SJCRH30 (cell line): ENCODE data around the gene EGR4. TPM values are rescaled to one million over a fixed set of nuclear protein-coding genes. Genes with fewer than 3 reads are reported as not detected.

ENCODE experiments used
- DNase-seq, 2 experiments: peaks; one replicate each; pipeline ENCODE4 v3.0.0-alpha.2; 2015 to 2020
- H3K27ac ChIP-seq: fragments of 250-450 bp; sonication (Bioruptor Pico); 2 replicates; pipeline ENCODE4 v1.5.1; 2020; ENCODE audit warnings: mild to moderate bottlenecking, moderate library complexity
- H3K27me3 ChIP-seq: fragments of 250-450 bp; sonication (Bioruptor Pico); 2 replicates; pipeline ENCODE4 v1.5.1; 2020; ENCODE audit warnings: mild to moderate bottlenecking, moderate library complexity
- H3K36me3 ChIP-seq: fragments of 250-450 bp; sonication (Bioruptor Pico); 2 replicates; pipeline ENCODE4 v1.5.1; 2020; ENCODE audit warnings: mild to moderate bottlenecking, moderate library complexity
- H3K4me1 ChIP-seq: fragments of 250-450 bp; sonication (Bioruptor Pico); 2 replicates; pipeline ENCODE4 v1.5.1; 2020; ENCODE audit warnings: mild to moderate bottlenecking, moderate library complexity
- H3K4me3 ChIP-seq: fragments of 250-450 bp; sonication (Bioruptor Pico); 2 replicates; pipeline ENCODE4 v1.5.1; 2020; ENCODE audit warnings: mild to moderate bottlenecking, moderate library complexity
- H3K9me3 ChIP-seq: fragments of 250-450 bp; sonication (Bioruptor Pico); replicated peaks from 2 replicates; pipeline ENCODE4 v1.5.1; 2020; ENCODE audit warnings: mild to moderate bottlenecking, moderate library complexity
- total RNA-seq: library from RNA; depleted of rRNA; stranded (reverse); fragments of >200 nt; shearing (Covaris generic); gene quantifications from 2 replicates; pipeline ENCODE4 v1.2.3, GENCODE V29; 2014

Gene EGR4
- total RNA-seq, 1 experiment from 2014 or later: not detected

DNA sequence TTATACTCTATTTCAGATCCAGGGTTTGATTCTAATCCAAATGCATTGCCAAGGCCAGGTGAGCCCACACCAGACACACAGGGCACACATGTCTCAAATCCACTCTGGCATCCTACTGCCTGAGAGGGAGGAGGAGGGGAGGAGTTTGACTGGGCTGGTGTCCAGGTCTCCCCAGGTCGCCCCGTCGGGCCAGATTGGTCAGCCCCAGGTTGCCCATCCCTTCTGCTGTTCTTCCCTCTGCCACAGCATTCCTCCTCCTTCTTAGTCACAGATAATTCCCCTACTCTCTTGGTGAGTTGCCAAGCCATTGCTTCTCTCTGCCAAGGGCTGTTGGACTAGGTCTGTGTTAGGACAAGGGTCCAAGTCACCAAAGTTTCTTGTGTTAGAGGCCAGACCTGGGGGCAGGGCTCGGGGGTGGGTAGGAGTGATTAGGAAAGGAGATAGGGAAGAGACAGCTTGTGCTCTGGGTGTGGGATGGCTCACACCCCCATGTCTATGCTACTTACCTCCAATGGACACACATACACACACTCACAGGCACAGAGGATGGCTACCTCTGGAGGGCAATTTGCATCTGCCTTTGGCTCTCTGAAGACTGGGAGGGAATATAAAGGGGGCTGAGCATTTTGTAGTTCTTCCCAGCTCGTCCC lies 2.5 kb upstream of the EGR4 start:
- no peaks in the 10 kb centered on the region; the same call in 1 of the 2 replicates for H3K27me3 ChIP-seq
- H3K4me3 ChIP-seq: no peak overlapping the region
- H3K4me1 ChIP-seq: peaks cover 2% of the 10 kb centered on the region
- H3K27ac ChIP-seq: no peak overlapping the region
- no peaks in the 10 kb centered on the region for H3K36me3 ChIP-seq
- DNase-seq: peak in 1 of 2 experiments; percentile 14
- H3K9me3 ChIP-seq: no peaks in the 10 kb centered on the region; the same call in none of the 2 replicates

DNA sequence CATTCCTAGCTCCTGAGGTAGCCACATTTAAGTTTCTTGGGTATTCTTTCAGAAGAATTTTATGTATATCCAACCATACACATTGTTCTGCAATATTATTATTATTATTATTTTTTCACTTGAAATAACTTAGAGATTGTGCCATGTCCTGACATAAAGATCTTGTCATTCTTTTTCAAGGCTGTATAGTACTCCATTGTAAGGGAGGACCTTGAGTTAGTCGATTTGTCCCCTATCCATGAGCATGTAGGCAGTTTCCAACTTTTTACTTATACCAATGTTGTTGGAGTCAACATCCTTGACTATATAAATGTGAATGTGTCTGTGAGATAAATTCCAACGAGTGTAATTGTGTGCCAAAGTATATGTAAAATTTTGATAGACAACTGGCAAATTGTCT lies 891 bp upstream of the EGR4 start:
- no peaks in the 10 kb centered on the region; the same call in none of the 2 replicates for H3K9me3 ChIP-seq
- H3K27ac ChIP-seq: no peak overlapping the region
- H3K4me3 ChIP-seq: no peak overlapping the region
- no peaks in the 10 kb centered on the region for H3K36me3 ChIP-seq
- H3K27me3 ChIP-seq: no peaks in the 10 kb centered on the region; the same call in 1 of the 2 replicates
- H3K4me1 ChIP-seq: peaks cover 2% of the 10 kb centered on the region
- no peak for DNase-seq

GRCh38 chr2:73292906-73293533 lies 328 bp downstream of the EGR4 start:
- Histone ChIP-seq H3K27ac (no peak overlapping the region), H3K9me3 (no peaks in the 10 kb centered on the region; the same call in none of the 2 replicates), H3K4me1 (peaks cover 2% of the 10 kb centered on the region), H3K4me3 (no peak overlapping the region), H3K36me3 (no peaks in the 10 kb centered on the region), H3K27me3 (no peaks in the 10 kb centered on the region; the same call in 1 of the 2 replicates)
- DNase-seq: no peak

GRCh38 chr2:73292316-73292905 lies 937 bp downstream of the EGR4 start:
- H3K4me3 ChIP-seq: no peak overlapping the region
- H3K27me3 ChIP-seq: no peaks in the 10 kb centered on the region; the same call in 1 of the 2 replicates
- H3K9me3 ChIP-seq: no peaks in the 10 kb centered on the region; the same call in none of the 2 replicates
- DNase-seq: no peak
- no peak overlapping the region for H3K27ac ChIP-seq
- peaks cover 2% of the 10 kb centered on the region; the same call in 1 of the 2 replicates for H3K4me1 ChIP-seq
- H3K36me3 ChIP-seq: no peaks in the 10 kb centered on the region

GRCh38 chr2:73291461-73292315 lies 1.7 kb downstream of the EGR4 start:
- no peaks in the 10 kb centered on the region for H3K36me3 ChIP-seq
- no peak overlapping the region for H3K4me3 ChIP-seq
- no peaks in the 10 kb centered on the region; the same call in 1 of the 2 replicates for H3K27me3 ChIP-seq
- no peak for DNase-seq
- no peaks in the 10 kb centered on the region; the same call in 1 of the 2 replicates for H3K4me1 ChIP-seq
- H3K27ac ChIP-seq: no peak overlapping the region
- no peaks in the 10 kb centered on the region; the same call in none of the 2 replicates for H3K9me3 ChIP-seq

DNA sequence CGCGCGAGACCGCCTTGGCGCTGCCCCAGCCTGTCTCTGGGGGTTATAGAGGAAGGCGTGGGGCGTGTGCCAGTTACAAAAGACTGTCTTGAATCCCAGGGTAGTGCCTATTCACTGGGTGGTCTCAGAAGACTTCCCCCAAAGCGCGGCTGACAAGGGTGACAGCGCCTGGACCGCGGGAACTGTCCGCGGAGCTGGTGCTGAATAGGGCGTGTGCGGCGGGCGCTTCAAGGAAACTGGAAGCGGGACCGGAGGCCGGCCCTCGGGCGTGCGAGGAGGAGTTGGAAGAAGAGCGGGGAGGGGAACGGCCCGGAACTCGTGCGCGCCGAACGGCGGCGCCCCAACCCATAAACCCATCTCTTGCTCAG lies 2.3 kb downstream of the EGR4 start:
- no peaks in the 10 kb centered on the region for H3K4me1 ChIP-seq
- H3K9me3 ChIP-seq: no peaks in the 10 kb centered on the region; the same call in none of the 2 replicates
- DNase-seq: no peak
- no peak overlapping the region for H3K27ac ChIP-seq
- H3K27me3 ChIP-seq: no peaks in the 10 kb centered on the region; the same call in 1 of the 2 replicates
- no peak overlapping the region for H3K4me3 ChIP-seq
- no peaks in the 10 kb centered on the region for H3K36me3 ChIP-seq

DNA sequence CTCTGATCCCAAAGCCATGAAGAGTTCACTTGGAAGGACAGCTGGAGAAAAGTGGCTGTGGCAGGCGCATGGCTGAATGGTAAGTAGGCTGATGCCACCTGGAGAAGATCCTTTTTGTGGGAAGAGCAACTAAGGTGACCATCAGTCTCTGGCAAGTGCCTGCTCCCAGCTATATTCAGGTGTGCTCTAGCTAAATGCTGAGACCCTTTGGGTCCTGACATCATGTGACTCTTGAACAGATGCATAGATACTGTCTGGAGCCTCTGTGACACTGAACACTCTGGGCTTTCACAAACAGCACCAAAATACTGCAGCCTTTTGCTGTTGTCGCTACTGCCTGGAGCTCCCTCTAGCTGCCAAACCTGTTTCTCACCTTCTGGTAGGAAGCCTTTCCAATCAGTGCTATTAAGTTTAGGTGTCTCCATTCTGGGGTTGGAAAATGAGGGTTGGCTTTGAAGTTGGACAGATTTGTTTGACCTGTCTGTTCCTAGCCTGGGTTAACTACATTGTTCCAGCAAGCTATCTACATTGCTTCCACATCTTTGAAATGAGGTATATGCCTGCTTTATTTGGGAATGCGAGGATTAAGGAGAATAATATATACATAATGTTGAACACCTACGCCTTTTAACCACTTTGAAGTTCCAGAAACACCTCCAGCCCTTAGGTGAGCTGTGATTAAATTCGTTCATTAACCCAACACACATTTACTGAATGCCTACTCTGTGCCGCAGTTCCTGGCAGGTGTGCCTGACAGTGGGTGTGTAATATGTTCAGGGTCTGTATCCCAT lies 3.1 kb downstream of the EGR4 start:
- no peaks in the 10 kb centered on the region; the same call in none of the 2 replicates for H3K9me3 ChIP-seq
- no peak overlapping the region for H3K4me3 ChIP-seq
- no peak overlapping the region for H3K27ac ChIP-seq
- H3K27me3 ChIP-seq: no peaks in the 10 kb centered on the region; the same call in 1 of the 2 replicates
- H3K36me3 ChIP-seq: no peaks in the 10 kb centered on the region
- peak; percentile 24 to 57 for DNase-seq
- no peaks in the 10 kb centered on the region for H3K4me1 ChIP-seq

DNA sequence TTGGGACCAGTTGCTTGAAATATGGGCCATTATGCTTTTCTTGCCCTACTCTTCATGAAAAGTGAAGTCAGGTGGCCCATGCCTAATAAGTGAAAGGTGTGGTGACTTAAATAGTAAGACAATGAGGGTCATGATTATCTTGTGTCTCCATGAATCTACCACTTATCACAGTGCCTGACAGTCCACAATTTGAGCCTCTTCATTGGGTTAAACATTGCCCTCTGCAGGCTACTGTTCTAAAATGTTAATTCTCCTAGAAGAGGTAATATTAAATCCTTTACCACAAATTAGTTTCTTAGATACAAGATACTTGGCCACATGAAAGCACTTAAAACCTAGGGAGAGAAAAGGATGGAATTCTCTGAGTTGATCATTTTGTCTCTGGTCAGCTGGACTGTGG lies 4.0 kb downstream of the EGR4 start:
- Histone ChIP-seq H3K4me3 (no peak overlapping the region), H3K36me3 (no peaks in the 10 kb centered on the region), H3K4me1 (no peaks in the 10 kb centered on the region), H3K27ac (no peak overlapping the region), H3K27me3 (no peaks in the 10 kb centered on the region), H3K9me3 (no peaks in the 10 kb centered on the region; the same call in none of the 2 replicates)
- no peak for DNase-seq

DNA sequence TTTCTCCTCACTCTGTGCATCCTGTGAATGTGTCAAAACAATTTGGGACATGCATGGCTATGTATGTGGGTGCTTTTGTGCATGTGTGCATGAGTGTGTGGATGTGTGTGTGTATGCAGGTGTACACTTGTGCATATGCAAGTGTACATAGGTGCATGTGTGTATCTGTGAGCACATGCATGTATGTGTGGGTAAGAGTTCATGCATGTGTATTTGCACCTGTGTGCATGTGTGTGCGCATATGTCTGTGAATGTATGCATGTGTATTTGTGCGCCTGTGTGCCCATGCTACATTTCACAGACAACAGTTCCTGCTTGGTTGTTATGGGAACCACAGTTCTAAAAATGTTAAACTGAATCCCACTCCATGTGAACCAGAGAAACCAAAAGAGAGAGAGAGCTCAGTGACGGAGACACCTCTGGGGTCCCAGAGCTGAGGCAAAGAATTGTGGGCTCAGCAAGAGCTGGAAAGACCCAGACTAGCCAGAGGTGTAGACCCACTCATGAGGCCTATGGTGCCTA lies 7.2 kb downstream of the EGR4 start:
- Histone ChIP-seq H3K4me1 (no peaks in the 10 kb centered on the region), H3K27ac (no peak overlapping the region), H3K9me3 (no peaks in the 10 kb centered on the region; the same call in 1 of the 2 replicates), H3K36me3 (no peaks in the 10 kb centered on the region), H3K4me3 (no peak overlapping the region), H3K27me3 (no peaks in the 10 kb centered on the region)
- no peak for DNase-seq

GRCh38 chr2:73285159-73285739 lies 8.1 kb downstream of the EGR4 start:
- H3K9me3 ChIP-seq: no peaks in the 10 kb centered on the region
- H3K27ac ChIP-seq: no peak overlapping the region; the same call in 1 of the 2 replicates
- H3K27me3 ChIP-seq: no peaks in the 10 kb centered on the region
- H3K4me1 ChIP-seq: no peaks in the 10 kb centered on the region
- peak overlapping the region; percentile 93 for H3K4me3 ChIP-seq
- H3K36me3 ChIP-seq: 0 out of 2 replicates have a peak, but pooled peaks cover 2% of the 10 kb centered on the region
- peak; percentile 30 to 47 for DNase-seq

DNA sequence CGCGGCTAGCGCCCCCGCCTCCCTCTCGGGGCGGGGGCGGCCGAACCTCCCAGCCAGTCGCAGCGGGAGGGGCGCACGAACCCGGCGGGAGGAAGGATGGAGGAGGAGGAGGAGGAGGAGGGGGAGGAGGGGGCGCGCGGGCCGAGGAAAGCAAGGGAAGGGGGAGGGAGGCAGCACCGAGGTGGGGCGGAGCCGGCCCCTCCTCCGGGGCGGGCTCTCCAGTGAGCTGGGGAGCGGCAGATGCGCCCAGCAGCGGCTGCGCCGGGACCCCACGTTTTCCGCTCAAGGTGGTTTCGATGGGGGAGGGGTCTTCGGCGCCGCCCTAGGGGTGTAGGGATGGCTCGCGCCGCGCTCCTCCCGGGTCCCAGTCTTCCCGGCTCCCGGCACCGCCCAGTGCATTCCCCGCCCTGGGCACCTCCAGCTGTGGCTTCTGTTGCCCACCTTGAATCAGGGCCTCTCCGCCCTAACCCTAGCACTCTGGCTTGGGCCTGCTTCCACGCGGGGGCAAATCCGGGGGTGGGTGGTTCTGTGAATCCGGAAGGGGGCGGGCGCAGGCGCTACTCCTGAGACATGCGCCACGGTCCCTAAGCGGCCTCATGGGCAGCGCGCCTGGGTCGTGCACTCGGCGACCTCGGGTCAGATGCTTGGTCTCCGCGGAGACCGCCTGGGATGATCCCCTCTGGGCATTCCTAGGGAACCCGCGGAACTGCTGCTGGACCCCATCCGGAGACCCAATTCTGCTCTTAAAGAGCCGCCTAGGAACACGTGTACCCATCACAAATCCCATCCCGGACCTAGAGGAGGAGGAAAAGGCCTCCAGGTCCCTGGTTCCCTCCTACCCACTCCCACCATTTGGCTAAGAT lies 8.8 kb downstream of the EGR4 start, which contains the start of gene FBXO41:
FBXO41 (minus strand) TSS at position 183 of the 863 bp plus-strand sequence. CDS start 14,848 bp downstream, outside the sequence.
- DNase-seq: peak; percentile 80 to 83
- H3K4me3 ChIP-seq: peak within 1 kb of the TSS; percentile 93
- no peaks in the 10 kb centered on the region for H3K27me3 ChIP-seq
- H3K9me3 ChIP-seq: no peaks in the 10 kb centered on the region
- no peaks in the 10 kb centered on the region for H3K4me1 ChIP-seq
- H3K27ac ChIP-seq: peak within 1 kb of the TSS; percentile 58
- H3K36me3 ChIP-seq: 0 out of 2 replicates have a peak, but pooled peaks cover 2% of the 10 kb centered on the region

GRCh38 chr2:73283545-73284295 lies 9.6 kb downstream of the EGR4 start:
- no peaks in the 10 kb centered on the region for H3K27me3 ChIP-seq

More at GRCh38 chr2:73283545-73284295, 9.6 kb downstream of the EGR4 start:
- peak; percentile 50 for DNase-seq
- Histone ChIP-seq H3K4me1 (no peaks in the 10 kb centered on the region), H3K36me3 (0 out of 2 replicates have a peak, but pooled peaks cover 2% of the 10 kb centered on the region), H3K27ac (peak overlapping the region; percentile 58), H3K9me3 (no peaks in the 10 kb centered on the region), H3K4me3 (peak overlapping the region; percentile 93)
